ENCODE measurements around the gene PLA2G2F. TPM values are rescaled to one million over a fixed set of nuclear protein-coding genes. Genes with fewer than 3 reads are reported as not detected.

The PLA2G2F gene
- total and polyA plus RNA-seq, 10 of the 15 experiments (the other 5 are each of a cell fraction or from before 2014, with no cell fraction given) = 0.03 TPM; not detected in 9

DNA sequence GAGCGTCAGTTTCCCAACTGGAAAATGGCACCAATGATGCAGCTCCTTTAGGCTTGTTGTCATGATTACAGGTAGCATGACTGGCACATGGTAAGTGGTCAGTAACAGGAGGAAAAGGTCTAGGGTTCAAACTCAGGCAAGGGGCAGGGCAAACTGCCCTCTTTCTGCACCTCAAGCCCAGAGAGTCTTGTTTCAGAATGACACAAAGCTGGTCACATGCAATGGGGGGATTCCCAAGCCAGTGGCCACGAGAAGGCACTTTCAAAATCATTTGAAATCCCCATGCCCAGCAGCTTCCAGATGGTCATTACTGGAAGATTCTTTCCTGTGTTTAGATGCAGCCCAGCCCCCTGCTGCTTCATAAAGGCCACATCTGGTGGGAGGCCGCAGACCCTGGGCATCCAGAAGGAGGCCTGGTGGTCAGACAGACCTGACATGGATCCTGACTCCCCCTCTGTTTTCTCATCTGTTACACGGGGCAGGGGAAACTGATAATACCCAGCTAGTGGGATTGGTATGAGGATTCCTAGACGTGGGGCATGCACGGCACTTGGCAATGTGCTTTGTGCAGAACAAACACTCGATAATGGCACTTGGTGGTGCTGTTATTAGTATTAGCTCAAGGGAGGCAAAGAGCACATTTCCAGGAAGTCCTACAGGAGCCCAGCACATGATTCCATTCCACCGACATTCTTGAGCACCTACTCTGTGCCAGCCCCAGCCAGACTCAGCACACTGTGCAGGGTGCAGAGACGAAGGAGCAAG, 12.9 kb upstream of the PLA2G2F start (continued):
- TF ChIP-seq, protein P1, sequence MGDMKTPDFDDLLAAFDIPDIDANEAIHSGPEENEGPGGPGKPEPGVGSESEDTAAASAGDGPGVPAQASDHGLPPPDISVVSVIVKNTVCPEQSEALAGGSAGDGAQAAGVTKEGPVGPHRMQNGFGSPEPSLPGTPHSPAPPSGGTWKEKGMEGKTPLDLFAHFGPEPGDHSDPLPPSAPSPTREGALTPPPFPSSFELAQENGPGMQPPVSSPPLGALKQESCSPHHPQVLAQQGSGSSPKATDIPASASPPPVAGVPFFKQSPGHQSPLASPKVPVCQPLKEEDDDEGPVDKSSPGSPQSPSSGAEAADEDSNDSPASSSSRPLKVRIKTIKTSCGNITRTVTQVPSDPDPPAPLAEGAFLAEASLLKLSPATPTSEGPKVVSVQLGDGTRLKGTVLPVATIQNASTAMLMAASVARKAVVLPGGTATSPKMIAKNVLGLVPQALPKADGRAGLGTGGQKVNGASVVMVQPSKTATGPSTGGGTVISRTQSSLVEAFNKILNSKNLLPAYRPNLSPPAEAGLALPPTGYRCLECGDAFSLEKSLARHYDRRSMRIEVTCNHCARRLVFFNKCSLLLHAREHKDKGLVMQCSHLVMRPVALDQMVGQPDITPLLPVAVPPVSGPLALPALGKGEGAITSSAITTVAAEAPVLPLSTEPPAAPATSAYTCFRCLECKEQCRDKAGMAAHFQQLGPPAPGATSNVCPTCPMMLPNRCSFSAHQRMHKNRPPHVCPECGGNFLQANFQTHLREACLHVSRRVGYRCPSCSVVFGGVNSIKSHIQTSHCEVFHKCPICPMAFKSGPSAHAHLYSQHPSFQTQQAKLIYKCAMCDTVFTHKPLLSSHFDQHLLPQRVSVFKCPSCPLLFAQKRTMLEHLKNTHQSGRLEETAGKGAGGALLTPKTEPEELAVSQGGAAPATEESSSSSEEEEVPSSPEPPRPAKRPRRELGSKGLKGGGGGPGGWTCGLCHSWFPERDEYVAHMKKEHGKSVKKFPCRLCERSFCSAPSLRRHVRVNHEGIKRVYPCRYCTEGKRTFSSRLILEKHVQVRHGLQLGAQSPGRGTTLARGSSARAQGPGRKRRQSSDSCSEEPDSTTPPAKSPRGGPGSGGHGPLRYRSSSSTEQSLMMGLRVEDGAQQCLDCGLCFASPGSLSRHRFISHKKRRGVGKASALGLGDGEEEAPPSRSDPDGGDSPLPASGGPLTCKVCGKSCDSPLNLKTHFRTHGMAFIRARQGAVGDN (IDR thresholded peaks at IDR 0.05) = peak; percentile 98
- TF ChIP-seq TCF7 (IDR thresholded peaks at IDR 0.05; ENCODE audit: borderline replicate concordance) = no peak
- peak; percentile 74 for TF ChIP-seq NBN (IDR thresholded peaks at IDR 0.05)
- peak; percentile 73 to 80 for TF ChIP-seq BHLHE40 (IDR thresholded peaks at IDR 0.05; ENCODE audit: borderline replicate concordance in 1 of 2, low read depth in 2 of 2, low read length in 1 of 2)
- TF ChIP-seq NR2C1 (IDR thresholded peaks at IDR 0.05) = no peak
- TF ChIP-seq POLR2A (IDR thresholded peaks at IDR 0.05; ENCODE audit: low read depth, low read length) = no peak
- TF ChIP-seq STAT3 (IDR thresholded peaks at IDR 0.05; ENCODE audit: low read depth, low read length) = peak; percentile 55; the same call in 1 of the 2 replicates
- no peak for TF ChIP-seq SP1 (IDR thresholded peaks at IDR 0.05; ENCODE audit: low read depth, low read length)
- no peak for TF ChIP-seq GABPA (IDR thresholded peaks at IDR 0.05; ENCODE audit: low read depth)
- TF ChIP-seq, protein P2, sequence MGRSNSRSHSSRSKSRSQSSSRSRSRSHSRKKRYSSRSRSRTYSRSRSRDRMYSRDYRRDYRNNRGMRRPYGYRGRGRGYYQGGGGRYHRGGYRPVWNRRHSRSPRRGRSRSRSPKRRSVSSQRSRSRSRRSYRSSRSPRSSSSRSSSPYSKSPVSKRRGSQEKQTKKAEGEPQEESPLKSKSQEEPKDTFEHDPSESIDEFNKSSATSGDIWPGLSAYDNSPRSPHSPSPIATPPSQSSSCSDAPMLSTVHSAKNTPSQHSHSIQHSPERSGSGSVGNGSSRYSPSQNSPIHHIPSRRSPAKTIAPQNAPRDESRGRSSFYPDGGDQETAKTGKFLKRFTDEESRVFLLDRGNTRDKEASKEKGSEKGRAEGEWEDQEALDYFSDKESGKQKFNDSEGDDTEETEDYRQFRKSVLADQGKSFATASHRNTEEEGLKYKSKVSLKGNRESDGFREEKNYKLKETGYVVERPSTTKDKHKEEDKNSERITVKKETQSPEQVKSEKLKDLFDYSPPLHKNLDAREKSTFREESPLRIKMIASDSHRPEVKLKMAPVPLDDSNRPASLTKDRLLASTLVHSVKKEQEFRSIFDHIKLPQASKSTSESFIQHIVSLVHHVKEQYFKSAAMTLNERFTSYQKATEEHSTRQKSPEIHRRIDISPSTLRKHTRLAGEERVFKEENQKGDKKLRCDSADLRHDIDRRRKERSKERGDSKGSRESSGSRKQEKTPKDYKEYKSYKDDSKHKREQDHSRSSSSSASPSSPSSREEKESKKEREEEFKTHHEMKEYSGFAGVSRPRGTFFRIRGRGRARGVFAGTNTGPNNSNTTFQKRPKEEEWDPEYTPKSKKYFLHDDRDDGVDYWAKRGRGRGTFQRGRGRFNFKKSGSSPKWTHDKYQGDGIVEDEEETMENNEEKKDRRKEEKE (IDR thresholded peaks at IDR 0.05) = no peak
- no peak for TF ChIP-seq TAF1 (IDR thresholded peaks at IDR 0.05; ENCODE audit: borderline replicate concordance, low read depth, low read length)
- peak; percentile 30 for TF ChIP-seq USF1 (IDR thresholded peaks at IDR 0.05; ENCODE audit: borderline replicate concordance, extremely low read length, insufficient read depth, low read depth, low read length)
- peak; percentile 71; the same call in 1 of the 2 replicates for TF ChIP-seq GATAD2B (conservative IDR thresholded peaks at IDR 0.05; ENCODE audit: low read depth)
- peak in 1 of 2 experiments; percentile 13; a peak in 1 of 4 replicates for TF ChIP-seq ETV6 (conservative IDR thresholded peaks at IDR 0.05 in 1 of 2, IDR thresholded peaks at IDR 0.05 in 1 of 2; ENCODE audit: borderline replicate concordance in 1 of 2, low read depth in 1 of 2)
- TF ChIP-seq YY1 (IDR thresholded peaks at IDR 0.05; ENCODE audit: low read depth, low read length) = 0 out of 2 replicates have a peak, but pooled peaks have one; percentile 5
- TF ChIP-seq EED (IDR thresholded peaks at IDR 0.05; ENCODE audit: low read depth) = peak; percentile 92
- peak; percentile 69; the same call in 1 of the 2 replicates for TF ChIP-seq NFIC (IDR thresholded peaks at IDR 0.05; ENCODE audit: low read depth, low read length)
- TF ChIP-seq CHD4 (IDR thresholded peaks at IDR 0.05) = no peak
- no peak for TF ChIP-seq FOXK2 (IDR thresholded peaks at IDR 0.05)
- TF ChIP-seq RFX5 (IDR thresholded peaks at IDR 0.05; ENCODE audit: low read depth, low read length) = no peak

Measured in GM12878 (cell line).